ENCODE results near the gene IMPDH1.
A peak's percentile ranks its signal among the peaks of the same experiment; 100 is the strongest.

Gene IMPDH1

GRCh38 chr7:128434413-128435326 lies 24.9 kb upstream of the IMPDH1 start:
- no peak for DNase-seq

- DNase-seq = no peak
Measured at GRCh38 chr7:128431754-128432153, 22.0 kb upstream of the IMPDH1 start.

GRCh38 chr7:128431221-128431620 lies 21.4 kb upstream of the IMPDH1 start:
- no peak for DNase-seq

GRCh38 chr7:128430207-128430606 lies 20.4 kb upstream of the IMPDH1 start:
- no peak for DNase-seq

- peak in 1 of 2 experiments; percentile 47 for DNase-seq
Measured at GRCh38 chr7:128427289-128427891, 17.6 kb upstream of the IMPDH1 start.

- peak in 1 of 2 experiments; percentile 41 for DNase-seq
Measured at GRCh38 chr7:128425850-128426249, 16.1 kb upstream of the IMPDH1 start.

GRCh38 chr7:128424686-128425275 lies 15.0 kb upstream of the IMPDH1 start:
- DNase-seq = no peak

- DNase-seq = no peak
Measured at GRCh38 chr7:128422842-128423241, 13.1 kb upstream of the IMPDH1 start.

- DNase-seq = no peak
Measured at GRCh38 chr7:128422037-128422436, 12.3 kb upstream of the IMPDH1 start.

GRCh38 chr7:128421384-128421783 lies 11.6 kb upstream of the IMPDH1 start:
- DNase-seq = no peak

- no peak for DNase-seq
Measured at GRCh38 chr7:128420773-128421172, 11.0 kb upstream of the IMPDH1 start.

GRCh38 chr7:128419257-128419656 lies 9.5 kb upstream of the IMPDH1 start:
- DNase-seq = no peak

GRCh38 chr7:128417071-128417470 lies 7.3 kb upstream of the IMPDH1 start:
- DNase-seq = no peak

GRCh38 chr7:128415217-128415785 lies 5.5 kb upstream of the IMPDH1 start:
- DNase-seq = no peak

GRCh38 chr7:128410451-128410753 lies 620 bp upstream of the IMPDH1 start:
- no peak for DNase-seq

GRCh38 chr7:128408709-128409595 lies 830 bp downstream of the IMPDH1 start:
- no peak for DNase-seq

- DNase-seq = no peak
Measured at GRCh38 chr7:128407751-128408708, 1.8 kb downstream of the IMPDH1 start.

- no peak for DNase-seq
Measured at GRCh38 chr7:128407233-128407589, 2.6 kb downstream of the IMPDH1 start.

- DNase-seq = no peak
Measured at GRCh38 chr7:128406314-128407232, 3.2 kb downstream of the IMPDH1 start.
